GM12878 (cell line): Measurements from ENCODE around the gene B3GNT9. TPM values are rescaled to one million over a fixed set of nuclear protein-coding genes. Genes with fewer than 3 reads are reported as not detected.

ENCODE experiments used
- ASH2L ChIP-seq: fragments of 300-600, 200-600 bp; sonication (generic); IDR thresholded peaks from 2 replicates; pipeline ENCODE4 v1.6.1; 2017; ENCODE audit warnings: low read depth, mild to moderate bottlenecking, borderline replicate concordance
- CBFB ChIP-seq: IDR thresholded peaks from 2 replicates; pipeline ENCODE4 v1.6.1; 2016; ENCODE audit warnings: antibody characterized with exemption, low read depth
- ETV6 ChIP-seq, 2 experiments: fragments of 450-650 bp in 1 of 2; IDR thresholded peaks in 1 of 2; conservative IDR thresholded peaks in 1 of 2; 2 replicates each; pipeline ENCODE4 v1.6.1; 2014; ENCODE audit warnings: antibody characterized with exemption in 1 of 2, borderline replicate concordance in 1 of 2, low read depth in 1 of 2, mild to moderate bottlenecking in 1 of 2, moderate library complexity in 1 of 2
- EZH2 ChIP-seq: IDR thresholded peaks from 2 replicates; pipeline ENCODE4 v1.6.1; 2012; ENCODE audit warnings: low read depth, mild to moderate bottlenecking, control low read depth, inconsistent platforms, low read length, borderline replicate concordance; ENCODE audit not compliant: control insufficient read depth
- GATAD2B ChIP-seq: fragments of 450-650 bp; conservative IDR thresholded peaks from 2 replicates; pipeline ENCODE4 v1.6.1; 2017; ENCODE audit warnings: low read depth, mild to moderate bottlenecking, moderate library complexity
- NBN ChIP-seq: fragments of 450-650 bp; IDR thresholded peaks from 2 replicates; pipeline ENCODE4 v1.6.1; 2016
- NRF1 ChIP-seq: conservative IDR thresholded peaks from 2 replicates; pipeline ENCODE4 v1.6.1; 2011; ENCODE audit warnings: mild to moderate bottlenecking, low read depth, low read length, improper control_type of control experiment
- POU2F2 ChIP-seq: IDR thresholded peaks from 3 replicates; pipeline ENCODE4 v1.6.1; 2011; ENCODE audit warnings: low read depth, mild to moderate bottlenecking, low read length, borderline replicate concordance
- SMARCA5 ChIP-seq: fragments of 450-650 bp; IDR thresholded peaks from 2 replicates; pipeline ENCODE4 v1.6.1; 2017; ENCODE audit warnings: mild to moderate bottlenecking
- SMC3 ChIP-seq: IDR thresholded peaks from 2 replicates; pipeline ENCODE4 v1.6.1; 2011; ENCODE audit warnings: low read length, improper control_type of control experiment, borderline replicate concordance
- TCF12 ChIP-seq: IDR thresholded peaks from 2 replicates; pipeline ENCODE4 v1.6.1; 2011; ENCODE audit warnings: low read depth, mild to moderate bottlenecking, low read length
- TCF3 ChIP-seq: IDR thresholded peaks from 2 replicates; pipeline ENCODE4 v1.6.1; 2012; ENCODE audit warnings: low read depth, mild to moderate bottlenecking, low read length, borderline replicate concordance; ENCODE audit not compliant: insufficient read depth
- polyA plus RNA-seq, 11 experiments: library from polyadenylated mRNA; depleted of rRNA in 4 of 11; unstranded in 6 of 11; stranded (reverse) in 5 of 11; fragments of >200 nt; fragmentation: Nextera tagmentation in 4 of 11; fragmentation: Illumina TruSeq in 1 of 11; extraction: Ambion mirVana in 4 of 11; extraction: Trizol in 1 of 11; gene quantifications; 1 replicate in 1 of 11; 2 replicates in 10 of 11; pipeline versions ENCODE4 v1.2.1 to v1.2.3, GENCODE V29; 2011 to 2016; ENCODE audit warnings: inconsistent platforms in 2 of 11, missing spikeins in 2 of 11, low read depth in 1 of 11
- total RNA-seq, 4 experiments: library from RNA; depleted of rRNA in 3 of 4; stranded (reverse); fragments of >200 nt in 3 of 4; fragmentation: Illumina TruSeq in 1 of 4; extraction: Trizol in 1 of 4; gene quantifications; 2 replicates each; pipeline versions ENCODE4 v1.2.1 to v1.2.3, GENCODE V29; 2013 to 2021
- TF ChIP-seq, protein P1 (sequence below): fragments of 450-650 bp; IDR thresholded peaks from 2 replicates; pipeline ENCODE4 v1.6.1; 2017; ENCODE audit warnings: mild to moderate bottlenecking, moderate library complexity
- TF ChIP-seq, protein P2 (sequence below): IDR thresholded peaks from 2 replicates; pipeline ENCODE4 v1.6.1; 2012; ENCODE audit warnings: mild to moderate bottlenecking, low read depth, low read length
- TF ChIP-seq, protein P3 (sequence below): fragments of 450-650 bp; IDR thresholded peaks from 2 replicates; pipeline ENCODE4 v1.6.1; 2017; ENCODE audit warnings: mild to moderate bottlenecking, low read depth, inconsistent platforms; ENCODE audit not compliant: poor library complexity, severe bottlenecking
- TF ChIP-seq, protein P4 (sequence below): fragments of 450-650 bp; IDR thresholded peaks from 2 replicates; pipeline ENCODE4 v1.6.1; 2016; ENCODE audit warnings: mild to moderate bottlenecking

Gene B3GNT9
- total and polyA plus RNA-seq, 10 of the 15 experiments (the other 5 are each of a cell fraction or from before 2014, with no cell fraction given), result 0.08 to 5.0 (median 1.9) TPM

DNA sequence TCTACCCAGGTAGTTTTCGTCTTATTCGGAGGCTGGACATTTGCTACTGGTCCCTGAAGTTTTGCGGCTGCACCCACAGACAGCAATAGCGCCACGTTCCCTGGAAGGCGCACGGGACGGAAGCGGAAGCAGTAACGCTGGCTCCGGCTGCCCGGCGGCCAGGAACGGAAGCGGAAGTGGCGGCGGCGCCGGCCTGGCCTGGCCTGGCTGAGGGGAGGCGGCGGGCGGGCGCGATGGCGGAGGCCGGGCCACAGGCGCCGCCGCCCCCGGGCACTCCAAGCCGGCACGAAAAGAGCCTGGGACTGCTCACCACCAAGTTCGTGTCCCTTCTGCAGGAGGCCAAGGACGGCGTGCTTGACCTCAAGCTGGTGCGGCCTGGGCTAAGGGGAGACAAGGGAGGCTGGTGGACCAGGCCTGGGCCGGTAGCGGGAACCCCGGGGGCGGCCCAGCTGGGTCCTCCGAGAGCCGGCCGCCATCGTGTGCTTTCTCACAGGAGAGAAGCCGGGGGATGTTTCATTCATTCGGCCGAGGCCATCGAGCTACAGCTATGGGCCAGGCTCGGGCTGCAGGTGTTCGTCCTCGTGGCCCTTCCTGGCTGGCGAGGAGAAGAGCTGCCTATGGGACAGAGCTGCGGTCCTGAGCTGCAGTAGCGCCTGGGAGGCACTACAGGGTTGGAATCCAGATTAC is 41.3 kb upstream of the B3GNT9 start, which contains the start of gene E2F4 (continued):
- TF ChIP-seq GATAD2B (peak; percentile 97), SMARCA5 (peak; percentile 85), ASH2L (no peak), EZH2 (no peak), CBFB (peak; percentile 93), NRF1 (no peak), TCF3 (0 out of 2 replicates have a peak, but pooled peaks have one; percentile 29), POU2F2 (0 out of 3 replicates have a peak, but pooled peaks have one; percentile 25), TCF12 (peak; percentile 5; the same call in 1 of the 2 replicates), NBN (peak; percentile 73), ETV6 (conservative IDR thresholded peaks at IDR 0.05 in 1 of 2, IDR thresholded peaks at IDR 0.05 in 1 of 2; ENCODE audit: borderline replicate concordance in 1 of 2, low read depth in 1 of 2) (peak; percentile 94 to 97; a peak in 3 of 4 replicates), SMC3 (no peak)
- TF ChIP-seq, protein P1, sequence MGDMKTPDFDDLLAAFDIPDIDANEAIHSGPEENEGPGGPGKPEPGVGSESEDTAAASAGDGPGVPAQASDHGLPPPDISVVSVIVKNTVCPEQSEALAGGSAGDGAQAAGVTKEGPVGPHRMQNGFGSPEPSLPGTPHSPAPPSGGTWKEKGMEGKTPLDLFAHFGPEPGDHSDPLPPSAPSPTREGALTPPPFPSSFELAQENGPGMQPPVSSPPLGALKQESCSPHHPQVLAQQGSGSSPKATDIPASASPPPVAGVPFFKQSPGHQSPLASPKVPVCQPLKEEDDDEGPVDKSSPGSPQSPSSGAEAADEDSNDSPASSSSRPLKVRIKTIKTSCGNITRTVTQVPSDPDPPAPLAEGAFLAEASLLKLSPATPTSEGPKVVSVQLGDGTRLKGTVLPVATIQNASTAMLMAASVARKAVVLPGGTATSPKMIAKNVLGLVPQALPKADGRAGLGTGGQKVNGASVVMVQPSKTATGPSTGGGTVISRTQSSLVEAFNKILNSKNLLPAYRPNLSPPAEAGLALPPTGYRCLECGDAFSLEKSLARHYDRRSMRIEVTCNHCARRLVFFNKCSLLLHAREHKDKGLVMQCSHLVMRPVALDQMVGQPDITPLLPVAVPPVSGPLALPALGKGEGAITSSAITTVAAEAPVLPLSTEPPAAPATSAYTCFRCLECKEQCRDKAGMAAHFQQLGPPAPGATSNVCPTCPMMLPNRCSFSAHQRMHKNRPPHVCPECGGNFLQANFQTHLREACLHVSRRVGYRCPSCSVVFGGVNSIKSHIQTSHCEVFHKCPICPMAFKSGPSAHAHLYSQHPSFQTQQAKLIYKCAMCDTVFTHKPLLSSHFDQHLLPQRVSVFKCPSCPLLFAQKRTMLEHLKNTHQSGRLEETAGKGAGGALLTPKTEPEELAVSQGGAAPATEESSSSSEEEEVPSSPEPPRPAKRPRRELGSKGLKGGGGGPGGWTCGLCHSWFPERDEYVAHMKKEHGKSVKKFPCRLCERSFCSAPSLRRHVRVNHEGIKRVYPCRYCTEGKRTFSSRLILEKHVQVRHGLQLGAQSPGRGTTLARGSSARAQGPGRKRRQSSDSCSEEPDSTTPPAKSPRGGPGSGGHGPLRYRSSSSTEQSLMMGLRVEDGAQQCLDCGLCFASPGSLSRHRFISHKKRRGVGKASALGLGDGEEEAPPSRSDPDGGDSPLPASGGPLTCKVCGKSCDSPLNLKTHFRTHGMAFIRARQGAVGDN, result peak; percentile 70
- TF ChIP-seq, protein P2, sequence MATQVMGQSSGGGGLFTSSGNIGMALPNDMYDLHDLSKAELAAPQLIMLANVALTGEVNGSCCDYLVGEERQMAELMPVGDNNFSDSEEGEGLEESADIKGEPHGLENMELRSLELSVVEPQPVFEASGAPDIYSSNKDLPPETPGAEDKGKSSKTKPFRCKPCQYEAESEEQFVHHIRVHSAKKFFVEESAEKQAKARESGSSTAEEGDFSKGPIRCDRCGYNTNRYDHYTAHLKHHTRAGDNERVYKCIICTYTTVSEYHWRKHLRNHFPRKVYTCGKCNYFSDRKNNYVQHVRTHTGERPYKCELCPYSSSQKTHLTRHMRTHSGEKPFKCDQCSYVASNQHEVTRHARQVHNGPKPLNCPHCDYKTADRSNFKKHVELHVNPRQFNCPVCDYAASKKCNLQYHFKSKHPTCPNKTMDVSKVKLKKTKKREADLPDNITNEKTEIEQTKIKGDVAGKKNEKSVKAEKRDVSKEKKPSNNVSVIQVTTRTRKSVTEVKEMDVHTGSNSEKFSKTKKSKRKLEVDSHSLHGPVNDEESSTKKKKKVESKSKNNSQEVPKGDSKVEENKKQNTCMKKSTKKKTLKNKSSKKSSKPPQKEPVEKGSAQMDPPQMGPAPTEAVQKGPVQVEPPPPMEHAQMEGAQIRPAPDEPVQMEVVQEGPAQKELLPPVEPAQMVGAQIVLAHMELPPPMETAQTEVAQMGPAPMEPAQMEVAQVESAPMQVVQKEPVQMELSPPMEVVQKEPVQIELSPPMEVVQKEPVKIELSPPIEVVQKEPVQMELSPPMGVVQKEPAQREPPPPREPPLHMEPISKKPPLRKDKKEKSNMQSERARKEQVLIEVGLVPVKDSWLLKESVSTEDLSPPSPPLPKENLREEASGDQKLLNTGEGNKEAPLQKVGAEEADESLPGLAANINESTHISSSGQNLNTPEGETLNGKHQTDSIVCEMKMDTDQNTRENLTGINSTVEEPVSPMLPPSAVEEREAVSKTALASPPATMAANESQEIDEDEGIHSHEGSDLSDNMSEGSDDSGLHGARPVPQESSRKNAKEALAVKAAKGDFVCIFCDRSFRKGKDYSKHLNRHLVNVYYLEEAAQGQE, result no peak
- TF ChIP-seq, protein P3, sequence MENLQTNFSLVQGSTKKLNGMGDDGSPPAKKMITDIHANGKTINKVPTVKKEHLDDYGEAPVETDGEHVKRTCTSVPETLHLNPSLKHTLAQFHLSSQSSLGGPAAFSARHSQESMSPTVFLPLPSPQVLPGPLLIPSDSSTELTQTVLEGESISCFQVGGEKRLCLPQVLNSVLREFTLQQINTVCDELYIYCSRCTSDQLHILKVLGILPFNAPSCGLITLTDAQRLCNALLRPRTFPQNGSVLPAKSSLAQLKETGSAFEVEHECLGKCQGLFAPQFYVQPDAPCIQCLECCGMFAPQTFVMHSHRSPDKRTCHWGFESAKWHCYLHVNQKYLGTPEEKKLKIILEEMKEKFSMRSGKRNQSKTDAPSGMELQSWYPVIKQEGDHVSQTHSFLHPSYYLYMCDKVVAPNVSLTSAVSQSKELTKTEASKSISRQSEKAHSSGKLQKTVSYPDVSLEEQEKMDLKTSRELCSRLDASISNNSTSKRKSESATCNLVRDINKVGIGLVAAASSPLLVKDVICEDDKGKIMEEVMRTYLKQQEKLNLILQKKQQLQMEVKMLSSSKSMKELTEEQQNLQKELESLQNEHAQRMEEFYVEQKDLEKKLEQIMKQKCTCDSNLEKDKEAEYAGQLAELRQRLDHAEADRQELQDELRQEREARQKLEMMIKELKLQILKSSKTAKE, result no peak
- TF ChIP-seq, protein P4, sequence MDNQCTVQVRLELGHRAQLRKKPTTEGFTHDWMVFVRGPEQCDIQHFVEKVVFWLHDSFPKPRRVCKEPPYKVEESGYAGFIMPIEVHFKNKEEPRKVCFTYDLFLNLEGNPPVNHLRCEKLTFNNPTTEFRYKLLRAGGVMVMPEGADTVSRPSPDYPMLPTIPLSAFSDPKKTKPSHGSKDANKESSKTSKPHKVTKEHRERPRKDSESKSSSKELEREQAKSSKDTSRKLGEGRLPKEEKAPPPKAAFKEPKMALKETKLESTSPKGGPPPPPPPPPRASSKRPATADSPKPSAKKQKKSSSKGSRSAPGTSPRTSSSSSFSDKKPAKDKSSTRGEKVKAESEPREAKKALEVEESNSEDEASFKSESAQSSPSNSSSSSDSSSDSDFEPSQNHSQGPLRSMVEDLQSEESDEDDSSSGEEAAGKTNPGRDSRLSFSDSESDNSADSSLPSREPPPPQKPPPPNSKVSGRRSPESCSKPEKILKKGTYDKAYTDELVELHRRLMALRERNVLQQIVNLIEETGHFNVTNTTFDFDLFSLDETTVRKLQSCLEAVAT, result peak; percentile 73; the same call in 1 of the 2 replicates
